Measurements from ENCODE around the gene CCDC171.
"Not testable (repeated sequence)": the region's sequence is repeated elsewhere in the genome, so short reads cannot be mapped to it uniquely, and the experiment has no call there.

Gene CCDC171

DNA sequence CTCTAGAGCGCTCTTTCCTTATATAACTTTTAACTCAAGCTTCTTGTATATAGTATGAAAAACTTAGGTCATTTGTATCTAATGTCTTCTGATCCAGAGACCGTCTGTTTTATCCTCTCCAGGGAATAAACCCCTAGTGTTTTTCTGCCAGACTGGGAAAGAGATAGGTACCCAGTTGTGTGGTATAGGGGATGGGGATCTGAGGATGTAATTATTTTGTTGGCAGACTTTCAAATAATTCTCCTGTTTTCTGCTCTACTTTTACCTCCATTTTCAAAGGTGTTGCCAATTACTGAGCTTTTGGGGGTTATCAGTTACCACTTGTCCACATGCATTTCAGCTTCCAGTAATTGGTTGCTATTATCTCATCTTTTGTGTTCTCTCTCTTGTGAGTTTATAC, 17.9 kb downstream of the CCDC171 start:
- DNase-seq: no peak

DNA sequence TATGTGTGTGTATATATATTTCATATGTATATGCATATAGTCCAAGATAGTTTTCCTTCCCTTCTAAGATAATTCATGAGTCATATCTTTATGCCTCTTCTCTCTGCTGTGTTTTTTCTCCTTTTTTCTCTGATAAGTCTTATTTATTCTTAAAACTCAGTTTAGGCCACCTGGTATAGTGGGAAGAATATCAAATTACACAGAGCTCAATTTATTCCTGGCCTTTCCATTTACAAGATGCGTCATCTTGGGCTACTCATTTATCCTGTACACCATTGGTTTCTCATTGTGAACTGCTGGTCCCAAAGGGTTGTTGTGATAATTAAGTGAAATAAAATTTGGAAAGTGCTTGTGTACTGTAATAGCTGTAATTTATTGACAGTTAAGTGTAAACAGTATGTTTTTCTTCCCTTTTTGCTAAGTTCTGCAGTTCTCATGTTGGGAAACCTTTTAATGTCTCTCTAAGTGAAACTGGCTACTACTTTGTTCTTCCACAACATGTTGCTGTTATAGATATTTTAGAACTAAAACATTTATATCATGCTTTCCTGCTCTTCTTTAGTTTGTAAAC, 19.4 kb downstream of the CCDC171 start:
- no peak for DNase-seq

DNA sequence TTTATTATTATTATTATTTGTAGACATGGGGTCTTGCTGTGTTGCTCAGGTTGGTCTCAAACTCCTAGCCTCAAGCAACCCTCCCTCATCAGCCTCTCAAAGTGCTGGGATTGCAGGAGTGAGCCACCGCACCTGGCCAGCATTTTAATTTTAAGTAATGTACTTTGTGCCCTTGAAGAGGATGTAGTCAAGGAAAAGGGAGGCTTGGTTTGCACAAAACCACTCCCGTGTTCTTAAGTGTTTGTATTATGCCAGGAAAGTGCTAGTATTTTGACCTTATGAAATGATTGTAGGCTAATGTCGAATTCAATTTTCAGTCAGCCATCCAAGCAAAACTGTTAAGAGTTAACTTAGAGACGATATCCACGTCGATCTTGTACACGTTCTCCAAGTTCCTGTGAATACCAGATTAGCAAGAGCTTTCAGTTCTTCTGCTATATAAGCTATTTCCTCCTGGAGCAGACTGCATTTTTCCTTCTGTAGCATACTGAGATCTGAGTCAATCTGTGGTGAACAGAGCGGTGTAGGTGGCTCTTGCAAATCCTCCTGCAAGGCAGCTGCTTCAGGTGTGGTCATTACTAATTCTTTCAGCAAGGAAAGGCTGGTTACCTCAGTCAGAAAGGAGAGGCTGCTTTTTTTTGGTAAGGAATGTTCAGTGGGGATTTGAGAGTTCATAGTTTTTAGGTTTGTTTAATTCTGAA, 23.7 kb downstream of the CCDC171 start:
- DNase-seq: no peak

DNA sequence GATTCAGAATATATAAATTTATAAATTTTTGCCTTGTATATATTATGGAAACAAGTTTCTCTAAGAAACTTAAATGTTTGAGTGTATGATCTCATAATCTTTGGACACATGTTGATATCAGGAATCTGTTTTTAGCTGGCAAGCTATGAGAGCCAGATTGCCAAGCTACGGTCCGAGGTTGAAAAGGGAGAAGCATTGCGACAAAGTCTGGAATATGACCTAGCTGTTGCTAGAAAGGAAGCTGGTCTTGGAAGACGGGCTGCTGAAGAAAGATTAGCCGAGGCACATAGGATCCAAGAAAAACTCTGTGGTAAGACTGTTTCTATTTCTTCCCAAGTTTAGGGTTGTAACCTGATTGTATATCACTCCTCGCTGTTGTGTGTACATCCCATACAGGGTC, 25.9 kb downstream of the CCDC171 start:
- no peak for DNase-seq

DNA sequence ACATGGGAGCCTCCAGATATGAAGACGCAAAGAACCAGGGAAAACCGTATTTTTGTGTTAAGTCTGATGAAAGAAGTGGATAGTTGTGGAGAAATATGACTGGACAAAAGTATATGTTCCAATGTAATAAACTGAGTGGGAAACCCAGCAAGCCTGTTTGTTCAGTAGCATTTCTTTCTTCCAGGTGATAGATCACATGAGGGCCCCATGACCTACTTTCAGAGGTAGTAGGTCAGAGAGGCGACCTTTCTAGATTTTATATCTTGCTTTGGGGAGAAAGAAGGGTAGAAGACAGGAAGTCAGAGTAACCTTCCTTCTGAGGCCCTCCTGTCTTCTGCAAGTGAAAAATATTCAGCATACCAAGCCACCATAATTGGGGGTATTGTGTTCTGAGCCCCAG, 31.5 kb downstream of the CCDC171 start:
- DNase-seq: no peak

DNA sequence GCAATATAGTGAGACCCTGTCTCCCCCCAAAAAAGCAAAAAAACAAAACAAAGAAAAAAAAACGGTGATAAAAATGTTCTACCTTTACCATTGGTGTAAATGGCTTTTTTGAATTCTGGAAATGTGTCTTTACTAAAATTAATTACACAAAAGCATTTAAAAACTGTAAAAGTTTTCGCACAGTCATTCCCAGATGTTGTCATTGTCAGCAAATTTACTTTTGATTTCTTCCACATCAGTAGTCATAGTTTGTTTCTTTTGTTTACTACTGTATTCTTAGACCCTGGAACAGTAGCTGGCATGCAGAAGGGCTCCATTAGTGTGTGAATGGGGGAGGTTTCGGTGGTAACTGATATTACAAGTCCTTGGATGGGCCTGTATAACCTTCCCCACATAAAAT, 39.5 kb downstream of the CCDC171 start:
- DNase-seq: no peak

DNA sequence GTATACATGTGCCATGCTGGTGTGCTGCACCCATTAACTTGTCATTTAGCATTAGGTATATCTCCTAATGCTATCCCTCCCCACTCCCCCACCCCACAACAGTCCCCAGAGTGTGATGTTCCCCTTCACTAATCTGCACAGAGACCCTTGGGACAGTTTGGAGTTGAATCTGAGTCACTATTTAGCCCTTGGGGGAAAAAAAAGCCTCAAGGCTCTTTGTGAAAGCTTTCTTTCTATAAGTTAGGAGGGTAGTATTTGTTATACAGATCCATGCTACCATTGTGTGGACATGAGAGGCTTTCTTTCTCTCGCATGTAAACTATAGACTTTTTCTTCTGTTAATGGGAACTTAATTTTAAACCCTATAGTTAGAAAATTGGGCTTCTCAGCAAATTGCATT, 40.1 kb downstream of the CCDC171 start:
- DNase-seq: not testable (repeated sequence)

DNA sequence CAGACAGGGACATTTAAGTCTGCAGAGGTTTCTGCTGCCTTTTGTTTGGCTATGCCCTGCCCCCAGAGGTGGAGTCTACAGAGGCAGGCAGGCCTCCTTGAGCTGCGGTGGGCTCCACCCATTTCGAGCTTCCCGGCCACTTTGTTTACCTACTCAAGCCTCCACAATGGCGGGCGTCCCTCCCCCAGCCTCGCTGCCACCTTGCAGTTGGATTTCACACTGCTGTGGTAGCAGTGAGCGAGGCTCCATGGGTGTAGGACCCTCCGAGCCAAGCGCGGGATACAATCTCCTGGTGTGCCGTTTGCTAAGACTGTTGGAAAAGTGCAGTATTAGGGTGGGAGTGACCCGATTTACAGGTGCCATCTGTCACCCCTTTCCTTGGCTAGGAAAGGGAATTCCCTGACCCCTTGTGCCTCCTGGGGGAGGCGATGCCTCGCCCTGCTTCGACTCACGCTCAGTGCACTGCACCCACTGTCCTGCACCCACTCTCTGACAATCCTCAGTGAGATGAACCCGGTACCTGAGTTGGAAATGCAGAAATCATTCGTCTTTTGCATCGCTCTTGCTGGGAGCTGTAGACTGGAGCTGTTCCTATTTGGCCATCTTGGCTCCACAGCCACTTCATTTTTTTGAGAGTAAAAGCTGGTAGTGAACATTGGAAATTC, 48.0 kb downstream of the CCDC171 start:
- DNase-seq: not testable (repeated sequence)

DNA sequence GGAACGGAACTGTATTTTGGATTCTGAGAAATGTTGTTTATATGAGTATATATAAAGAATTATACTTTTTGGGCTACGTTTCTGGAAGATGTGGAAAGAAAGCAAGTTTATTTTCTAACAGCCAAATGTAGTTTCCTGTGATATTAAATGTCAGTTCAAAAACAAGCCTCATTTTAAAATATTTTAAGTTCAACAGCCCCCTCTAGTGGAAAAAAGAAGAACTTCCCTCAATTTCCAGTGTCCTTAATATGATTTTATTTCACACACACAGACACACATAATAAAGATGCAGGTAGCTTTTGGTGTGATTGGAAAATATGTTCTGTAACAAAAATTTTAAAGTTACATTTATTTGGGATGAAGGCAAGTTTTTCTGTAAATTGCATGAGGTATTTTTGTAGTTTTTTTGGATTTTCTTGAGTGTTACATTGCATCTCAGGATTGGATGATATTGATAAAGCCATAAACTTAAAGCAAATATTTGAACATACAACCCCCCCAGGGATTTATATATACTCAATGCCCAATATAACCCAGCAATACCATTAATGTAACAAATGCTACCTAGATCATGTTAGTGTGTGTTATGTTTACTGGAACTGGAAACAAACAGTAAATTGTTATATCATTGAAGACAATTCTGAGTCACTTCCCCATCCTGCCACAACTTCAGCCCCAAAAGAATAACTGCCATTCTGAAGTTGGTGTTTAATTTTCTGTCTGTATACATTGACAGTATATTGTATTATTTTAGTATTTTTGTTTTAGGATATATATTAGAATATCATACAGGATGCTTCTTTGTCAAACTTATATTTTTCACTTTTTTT, 54.0 kb downstream of the CCDC171 start:
- DNase-seq: no peak

DNA sequence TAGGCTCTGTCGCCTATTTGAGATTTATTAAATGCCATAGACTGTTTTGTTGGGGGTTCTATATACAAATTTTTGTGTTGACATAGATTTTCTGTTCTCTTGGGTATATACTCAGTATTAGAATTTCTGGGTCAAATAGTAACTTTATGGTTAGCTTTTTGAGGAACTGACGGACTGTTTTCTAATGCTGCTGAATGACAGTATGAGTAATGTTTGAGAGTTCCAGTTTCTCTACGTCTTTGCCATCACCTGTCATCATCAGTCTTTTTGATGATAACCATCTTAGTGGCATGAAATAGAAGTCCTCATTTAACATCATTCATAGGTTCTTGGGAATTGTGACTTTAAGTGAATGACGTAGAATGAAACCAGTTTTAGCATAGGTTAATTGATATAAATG, 60.1 kb downstream of the CCDC171 start:
- DNase-seq: no peak

DNA sequence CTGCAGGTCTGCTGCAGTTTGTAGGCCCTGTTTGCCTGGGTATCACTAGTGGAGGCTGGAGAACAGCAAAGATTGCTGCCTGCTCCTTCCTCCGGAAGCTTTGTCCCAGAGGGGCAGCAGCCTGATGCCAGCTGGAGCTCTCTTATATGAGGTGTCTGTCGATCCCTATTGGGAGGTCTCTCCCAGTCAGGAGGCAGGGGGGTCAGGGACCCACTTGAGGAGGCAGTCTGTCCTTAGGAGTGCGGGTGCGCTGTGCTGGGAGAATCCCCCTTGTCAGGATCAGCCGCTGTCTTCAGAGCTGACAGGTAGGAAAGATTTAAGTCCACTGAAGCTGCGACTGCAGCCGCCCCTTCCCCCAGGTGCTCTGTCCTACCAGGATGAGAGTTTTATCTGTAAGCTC, 64.9 kb downstream of the CCDC171 start:
- DNase-seq: no peak

DNA sequence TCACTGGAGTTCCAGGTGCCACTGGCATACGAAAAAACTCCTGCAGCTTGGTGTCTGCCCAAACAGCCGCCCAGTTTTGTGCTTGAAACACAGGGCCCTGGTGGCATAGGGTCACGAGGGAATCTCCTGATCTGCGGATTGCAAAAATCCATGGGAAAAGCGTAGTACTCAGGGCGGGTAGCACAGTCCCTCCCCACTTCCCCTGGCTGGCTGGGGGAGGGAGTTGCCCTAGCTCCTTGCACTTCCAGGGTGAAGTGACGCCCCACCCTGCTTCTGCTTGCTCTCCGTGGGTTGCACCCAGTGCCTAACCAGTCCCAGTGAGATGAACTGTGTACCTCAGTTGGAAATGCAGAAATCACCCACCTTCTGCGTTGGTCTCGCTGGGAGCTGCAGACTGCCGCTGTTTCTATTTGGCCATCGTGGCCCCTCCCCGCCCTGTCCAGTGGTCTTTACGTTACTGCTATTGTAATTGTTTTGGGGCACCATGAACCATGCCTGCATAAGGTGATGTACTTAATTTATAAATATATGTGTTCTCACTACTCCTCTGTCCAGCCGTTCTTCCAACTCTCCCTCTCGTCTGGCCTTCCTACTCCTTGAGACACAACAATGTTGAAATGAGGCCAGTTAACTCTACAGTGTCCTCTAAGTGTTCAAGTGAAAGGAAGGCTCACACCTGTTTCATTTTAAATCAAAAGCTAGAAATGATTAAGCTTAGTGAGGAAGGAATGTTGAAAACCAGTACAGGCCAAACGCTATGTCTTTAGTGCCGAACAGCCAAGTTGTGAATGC, 65.9 kb downstream of the CCDC171 start:
- DNase-seq: no peak

DNA sequence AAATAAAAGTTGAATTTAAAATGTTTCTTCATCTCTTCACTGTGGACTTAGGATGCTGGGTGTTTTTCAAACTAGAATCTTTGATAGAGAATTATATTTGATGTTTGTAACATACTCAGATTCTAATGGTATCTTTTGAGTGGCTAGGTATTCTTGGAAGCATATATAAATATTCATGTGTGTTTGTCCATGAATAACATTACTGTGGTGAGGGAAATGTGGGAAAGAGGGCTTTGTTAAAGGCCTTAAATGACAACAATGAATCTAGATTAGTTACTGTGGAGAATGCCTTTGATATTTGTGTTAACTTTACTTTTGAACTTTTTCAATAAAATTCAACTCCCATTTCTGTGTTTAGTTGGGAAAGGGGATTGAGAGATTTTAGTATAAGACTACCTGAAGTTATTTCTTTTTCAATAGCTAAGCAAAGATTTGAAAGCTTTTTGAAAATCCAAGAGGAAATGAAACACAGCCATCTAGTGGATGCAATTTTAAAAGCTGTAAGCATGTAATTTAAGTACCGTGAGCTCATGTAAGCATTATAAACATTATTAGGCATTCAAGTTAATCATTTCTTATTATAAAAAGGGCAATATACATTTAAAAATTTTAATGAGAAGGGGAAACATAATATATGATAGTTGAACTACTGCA, 69.6 kb downstream of the CCDC171 start:
- DNase-seq: no peak

DNA sequence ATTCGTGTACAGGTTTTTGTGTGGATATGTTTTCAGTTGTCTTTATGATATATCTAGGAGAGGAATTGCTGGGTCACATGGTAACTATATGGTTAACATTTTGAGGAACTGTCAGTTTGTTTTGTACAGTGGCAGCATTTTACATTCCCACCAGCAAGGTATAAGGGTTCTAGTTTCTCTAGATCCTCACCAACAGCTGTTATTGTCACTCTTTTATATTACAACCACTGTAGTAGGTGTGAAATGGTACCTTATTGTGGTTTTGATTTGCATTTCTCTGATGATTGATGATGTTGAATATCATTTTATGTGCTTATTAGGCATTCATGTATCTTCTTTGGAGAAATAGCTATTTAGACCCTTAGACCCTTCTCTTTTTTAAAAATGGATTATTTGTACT, 82.9 kb downstream of the CCDC171 start:
- no peak for DNase-seq

DNA sequence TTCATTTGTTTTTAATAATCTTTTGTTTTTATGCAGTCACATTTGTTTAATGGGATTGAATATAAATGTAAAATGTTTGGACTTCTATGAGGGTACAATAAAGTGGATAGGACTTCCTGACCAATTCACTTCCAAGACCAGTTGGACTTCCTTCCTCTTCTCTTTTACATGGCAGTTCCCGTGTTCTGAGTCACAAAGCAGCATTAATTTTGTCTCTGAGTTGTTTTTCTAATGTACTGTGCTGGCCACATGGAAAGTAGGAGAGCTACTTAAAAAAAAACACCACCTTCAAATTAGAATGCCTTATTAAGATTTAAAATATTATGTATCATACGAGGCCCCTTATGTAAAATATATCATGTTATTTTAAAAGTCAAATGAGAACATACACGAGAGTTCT, 87.3 kb downstream of the CCDC171 start:
- no peak for DNase-seq

DNA sequence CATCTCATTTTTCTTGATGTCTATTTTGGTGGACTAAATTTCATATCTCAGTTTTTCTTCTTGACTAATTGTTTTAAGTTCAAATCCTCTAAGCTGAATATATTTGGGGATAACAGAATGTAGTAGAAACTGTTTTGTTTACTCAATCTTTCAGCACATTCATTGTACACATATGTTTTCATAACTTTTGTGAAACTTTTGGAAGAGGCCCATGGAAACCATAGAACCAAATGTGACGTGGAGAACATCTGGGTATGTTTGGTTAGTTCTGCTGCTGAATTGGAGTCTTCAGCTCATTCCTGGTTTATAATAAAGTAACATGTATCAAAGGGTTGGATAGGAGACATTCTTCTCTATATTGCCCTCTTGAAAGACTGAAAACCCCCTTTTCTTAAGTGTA, 88.4 kb downstream of the CCDC171 start:
- no peak for DNase-seq

DNA sequence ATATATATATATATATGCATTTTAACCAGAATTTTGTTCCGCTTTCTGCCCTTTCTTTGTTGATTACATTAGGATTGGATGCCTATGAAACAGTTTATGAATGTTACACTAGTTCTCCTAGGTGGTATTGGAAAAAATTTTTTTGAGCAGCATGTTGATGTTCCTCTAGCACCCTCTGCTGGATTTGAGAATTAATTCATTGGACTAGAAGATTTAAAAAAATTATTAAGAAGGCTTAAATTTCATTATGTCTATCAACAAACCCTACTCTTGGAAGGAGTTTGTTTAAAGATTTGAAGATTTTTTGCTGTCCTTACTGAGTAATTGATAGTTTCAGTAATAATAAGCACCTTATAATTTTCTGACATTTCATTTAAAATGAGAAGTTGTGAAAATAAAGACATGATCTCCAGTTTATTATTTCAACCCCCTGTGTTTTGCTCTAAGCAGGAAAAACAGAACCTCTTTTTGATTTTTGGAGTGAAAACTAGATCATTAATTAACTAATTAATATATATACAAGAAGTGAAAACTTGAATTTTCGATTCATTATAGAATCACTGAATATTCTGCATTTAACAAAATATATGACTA, 89.6 kb downstream of the CCDC171 start:
- no peak for DNase-seq

DNA sequence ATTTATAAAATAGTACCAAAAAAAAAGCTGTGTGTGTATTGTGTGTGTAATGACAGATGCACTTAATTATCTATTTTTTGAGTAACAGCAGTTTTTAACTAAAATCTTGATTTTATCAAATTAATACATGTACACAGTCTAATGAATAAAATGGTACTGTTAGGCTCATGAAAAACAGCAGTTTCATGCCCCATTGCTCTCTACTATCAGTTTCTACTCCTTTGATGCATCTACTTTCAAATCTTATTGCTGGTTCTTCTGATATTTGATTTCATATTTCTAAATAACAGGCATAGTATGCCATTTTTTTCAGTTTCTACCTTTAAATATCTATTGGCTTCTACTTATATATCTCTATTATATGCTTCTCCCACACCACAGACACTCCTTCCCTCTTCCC, 117.4 kb downstream of the CCDC171 start:
- no peak for DNase-seq

DNA sequence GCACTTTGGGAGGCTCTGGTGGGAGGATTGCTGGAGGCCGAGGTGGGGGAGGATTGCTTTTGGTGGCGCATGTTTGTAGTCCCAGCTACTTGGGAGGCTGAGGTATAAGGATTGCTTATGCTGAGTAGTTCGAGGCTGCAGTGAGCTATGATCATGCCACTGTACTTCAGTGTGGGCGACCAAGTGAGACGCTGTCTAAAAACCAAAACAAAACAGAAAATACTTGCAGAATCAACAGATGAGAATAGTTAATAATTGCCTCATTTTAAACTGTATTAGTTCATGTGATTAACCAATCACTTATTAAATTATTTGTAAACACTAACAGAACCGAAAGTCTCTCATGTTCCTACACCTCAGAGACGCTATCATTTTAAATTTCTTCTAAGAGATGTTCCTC, 118.1 kb downstream of the CCDC171 start:
- DNase-seq: no peak

DNA sequence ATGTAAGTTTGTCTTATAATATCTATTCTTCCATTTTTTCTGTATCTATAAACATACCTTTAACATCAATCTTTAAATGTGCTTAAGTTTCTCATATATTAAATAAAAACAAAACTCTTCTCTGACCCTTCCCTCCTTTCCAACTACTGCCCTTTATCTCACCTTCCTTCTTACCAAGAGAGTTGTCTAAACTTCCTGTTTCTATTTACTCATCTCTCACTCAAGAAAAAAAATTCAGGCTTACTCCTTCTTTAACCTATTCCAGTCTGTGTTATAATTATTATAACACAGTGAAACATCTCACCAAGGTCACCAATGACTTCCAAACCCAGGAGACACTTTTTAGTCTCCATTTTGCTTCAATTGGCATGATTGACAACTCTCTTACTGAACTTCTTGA, 140.9 kb downstream of the CCDC171 start:
- no peak for DNase-seq

DNA sequence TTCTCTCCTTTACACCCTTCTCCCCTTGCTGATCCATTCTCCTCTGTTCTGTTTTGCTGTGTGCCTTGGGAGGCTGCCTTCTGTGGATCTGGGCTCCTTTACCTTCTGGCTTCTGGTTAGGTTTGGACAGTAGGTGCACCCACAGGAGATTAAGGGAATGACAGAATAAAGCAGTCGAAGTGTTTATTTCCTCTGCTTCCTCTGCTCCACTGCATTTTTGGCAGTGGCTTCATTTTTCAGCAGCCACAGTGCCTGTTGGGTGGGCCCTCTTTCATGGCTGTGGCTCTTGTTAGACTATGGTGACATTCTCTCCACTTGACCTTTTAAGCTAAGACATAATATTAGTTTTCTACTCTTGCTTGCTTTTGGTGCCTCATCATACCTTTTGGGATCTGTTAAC, 144.1 kb downstream of the CCDC171 start:
- DNase-seq: no peak

DNA sequence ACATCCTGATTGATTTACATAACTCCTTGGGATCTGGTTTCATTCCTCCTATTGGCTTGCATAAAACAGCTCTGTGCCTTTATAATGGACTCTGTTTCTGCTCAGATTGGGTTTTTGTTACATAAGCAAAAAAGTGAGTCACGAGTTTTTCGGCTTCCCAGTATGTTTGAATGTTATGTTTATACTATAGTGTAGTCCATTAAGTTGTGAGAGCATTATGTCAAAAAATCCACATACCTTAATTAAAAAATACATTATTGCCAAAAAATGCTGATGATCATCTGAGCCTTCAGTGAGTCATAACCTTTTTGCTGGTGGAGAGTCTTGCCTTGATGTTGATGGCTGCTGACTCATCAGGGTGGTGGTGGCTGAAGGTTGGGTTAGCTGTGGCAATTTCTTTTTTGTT, 144.6 kb downstream of the CCDC171 start:
- no peak for DNase-seq
